Neural progenitor cell (in vitro differentiated cells): ENCODE measurements around the gene DYNLT1.

Experiments used
- CTCF ChIP-seq: fragments of 200-600 bp; sonication (generic); IDR thresholded peaks from 2 replicates; pipeline ENCODE4 v1.5.1; 2017; ENCODE audit warnings: antibody characterized with exemption, mild to moderate bottlenecking
- EZH2phosphoT487 ChIP-seq: fragments of 200-600 bp; sonication (generic); IDR thresholded peaks from 2 replicates; pipeline ENCODE4 v1.6.1; 2017; ENCODE audit warnings: antibody characterized with exemption

GRCh38 chr6:158654498-158654897 is 10.0 kb upstream of the DYNLT1 start:
- TF ChIP-seq CTCF: no peak
- TF ChIP-seq EZH2phosphoT487: no peak
